ENCODE measurements around the gene ABCA7. TPM values are rescaled to one million over a fixed set of nuclear protein-coding genes. Genes with fewer than 3 reads are reported as not detected.

The ABCA7 gene, protein sequence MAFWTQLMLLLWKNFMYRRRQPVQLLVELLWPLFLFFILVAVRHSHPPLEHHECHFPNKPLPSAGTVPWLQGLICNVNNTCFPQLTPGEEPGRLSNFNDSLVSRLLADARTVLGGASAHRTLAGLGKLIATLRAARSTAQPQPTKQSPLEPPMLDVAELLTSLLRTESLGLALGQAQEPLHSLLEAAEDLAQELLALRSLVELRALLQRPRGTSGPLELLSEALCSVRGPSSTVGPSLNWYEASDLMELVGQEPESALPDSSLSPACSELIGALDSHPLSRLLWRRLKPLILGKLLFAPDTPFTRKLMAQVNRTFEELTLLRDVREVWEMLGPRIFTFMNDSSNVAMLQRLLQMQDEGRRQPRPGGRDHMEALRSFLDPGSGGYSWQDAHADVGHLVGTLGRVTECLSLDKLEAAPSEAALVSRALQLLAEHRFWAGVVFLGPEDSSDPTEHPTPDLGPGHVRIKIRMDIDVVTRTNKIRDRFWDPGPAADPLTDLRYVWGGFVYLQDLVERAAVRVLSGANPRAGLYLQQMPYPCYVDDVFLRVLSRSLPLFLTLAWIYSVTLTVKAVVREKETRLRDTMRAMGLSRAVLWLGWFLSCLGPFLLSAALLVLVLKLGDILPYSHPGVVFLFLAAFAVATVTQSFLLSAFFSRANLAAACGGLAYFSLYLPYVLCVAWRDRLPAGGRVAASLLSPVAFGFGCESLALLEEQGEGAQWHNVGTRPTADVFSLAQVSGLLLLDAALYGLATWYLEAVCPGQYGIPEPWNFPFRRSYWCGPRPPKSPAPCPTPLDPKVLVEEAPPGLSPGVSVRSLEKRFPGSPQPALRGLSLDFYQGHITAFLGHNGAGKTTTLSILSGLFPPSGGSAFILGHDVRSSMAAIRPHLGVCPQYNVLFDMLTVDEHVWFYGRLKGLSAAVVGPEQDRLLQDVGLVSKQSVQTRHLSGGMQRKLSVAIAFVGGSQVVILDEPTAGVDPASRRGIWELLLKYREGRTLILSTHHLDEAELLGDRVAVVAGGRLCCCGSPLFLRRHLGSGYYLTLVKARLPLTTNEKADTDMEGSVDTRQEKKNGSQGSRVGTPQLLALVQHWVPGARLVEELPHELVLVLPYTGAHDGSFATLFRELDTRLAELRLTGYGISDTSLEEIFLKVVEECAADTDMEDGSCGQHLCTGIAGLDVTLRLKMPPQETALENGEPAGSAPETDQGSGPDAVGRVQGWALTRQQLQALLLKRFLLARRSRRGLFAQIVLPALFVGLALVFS (N-terminal part only)
- 1 to 10 TPM; 2.8 to 6.1 (median 4.7) TPM for polyA plus RNA-seq (ENCODE audit: insufficient read depth in 1 of 5, insufficient read length in 5 of 5, low replicate concordance in 1 of 5)
- long read RNA-seq, donor 1, result 0 reads
- long read RNA-seq, donor 2, partial matches to known transcripts, result 5 of 10 reads
- long read RNA-seq, donor 2, other reads (novel, unspliced or antisense), result 5 of 10 reads
- long read RNA-seq, donor 3, result 0 reads
- long read RNA-seq, donor 4, result 0 reads
- long read RNA-seq, donor 5, result 0 reads
- long read RNA-seq, donor 6, partial matches to known transcripts, result 0 of 2 reads
- long read RNA-seq, donor 6, other reads (novel, unspliced or antisense), result 0 of 2 reads
- long read RNA-seq, donor 7, result 0 reads
- long read RNA-seq, donor 8, partial matches to known transcripts, result 6 of 11 reads
- long read RNA-seq, donor 8, other reads (novel, unspliced or antisense), result 5 of 11 reads

DNA sequence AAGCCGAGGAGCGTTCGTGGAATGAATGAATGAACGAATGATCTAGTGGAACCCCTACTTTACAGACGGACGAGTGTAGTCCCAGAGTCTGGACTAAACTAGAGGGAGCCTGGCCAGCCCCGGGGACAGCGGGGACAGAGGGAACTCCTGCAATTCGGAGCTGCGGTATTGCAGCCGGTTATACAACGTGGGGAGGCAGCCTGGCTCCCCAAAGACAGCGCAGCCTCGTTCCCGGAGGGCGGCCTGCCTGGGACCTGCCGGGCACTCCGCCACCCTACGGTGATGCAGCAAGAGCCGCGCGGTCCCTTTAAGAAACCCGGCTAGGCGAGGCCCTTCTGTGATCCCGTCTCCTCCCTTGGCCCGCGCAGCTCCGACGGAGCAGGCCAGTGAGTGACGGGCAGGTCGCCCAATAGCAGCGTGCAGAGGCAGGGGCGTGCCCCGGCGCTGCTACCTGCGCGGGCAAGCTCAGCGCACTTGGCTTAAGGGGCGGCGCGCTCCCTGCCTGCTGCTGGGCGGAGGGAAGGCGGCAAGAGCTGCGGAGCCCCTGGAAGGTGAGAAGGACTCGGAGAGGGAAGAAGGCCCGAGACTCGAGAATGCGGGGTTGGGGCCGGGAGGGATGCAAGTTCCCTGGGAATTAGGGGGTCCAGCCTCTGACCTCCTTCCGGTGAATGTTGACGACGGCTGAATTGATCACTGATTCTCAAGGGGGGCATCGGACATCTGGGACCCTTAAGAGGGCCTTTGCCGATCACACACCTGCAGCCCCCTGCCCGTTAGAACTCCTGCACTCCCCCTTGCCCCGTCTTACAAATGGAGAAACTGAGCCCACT lies at the start of gene ABCA7:
Gene ABCA7 (plus strand): TSS at position 462 of the 830 bp plus-strand sequence. CDS start 1,255 bp downstream, outside the sequence.
- DNase-seq, result peak; percentile 96

DNA sequence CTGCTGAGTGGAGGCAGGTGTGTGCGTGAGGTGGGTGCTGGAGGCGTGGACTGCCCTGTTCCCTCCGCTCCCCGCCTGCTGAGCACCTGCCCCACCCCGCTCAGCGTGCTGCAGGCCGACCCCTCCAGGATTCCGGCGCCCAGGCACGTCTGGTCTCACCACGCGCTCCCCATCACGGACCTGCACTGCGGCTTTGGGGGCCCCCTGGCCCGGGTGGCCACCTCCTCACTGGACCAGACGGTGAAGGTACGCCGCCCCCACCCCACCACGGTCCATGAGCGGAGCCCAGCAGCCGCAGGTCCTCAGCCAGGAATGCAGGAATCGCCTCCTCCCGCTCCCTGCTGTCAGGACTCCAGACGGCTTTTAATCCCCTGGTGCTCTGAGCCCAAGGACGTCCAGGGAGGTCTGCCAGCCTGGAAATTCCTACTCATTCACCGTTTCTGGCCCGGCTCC lies 49.8 kb upstream of the ABCA7 start:
- DNase-seq, result no peak

DNA sequence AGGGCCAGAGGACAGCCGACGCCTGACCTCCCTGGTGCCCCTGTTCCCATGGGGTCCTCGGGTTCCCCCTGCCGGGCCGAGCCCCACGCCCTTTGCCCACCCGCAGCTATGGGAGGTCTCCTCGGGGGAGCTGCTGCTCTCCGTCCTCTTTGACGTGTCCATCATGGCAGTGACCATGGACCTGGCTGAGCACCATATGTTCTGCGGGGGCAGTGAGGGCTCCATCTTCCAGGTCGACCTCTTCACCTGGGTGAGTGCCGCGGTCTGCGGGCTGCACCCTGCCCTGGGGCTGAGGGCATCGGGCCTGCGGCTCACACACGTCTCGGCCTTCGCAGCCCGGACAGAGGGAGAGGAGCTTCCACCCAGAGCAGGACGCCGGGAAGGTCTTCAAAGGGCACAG lies 49.2 kb upstream of the ABCA7 start:
- no peak for DNase-seq

DNA sequence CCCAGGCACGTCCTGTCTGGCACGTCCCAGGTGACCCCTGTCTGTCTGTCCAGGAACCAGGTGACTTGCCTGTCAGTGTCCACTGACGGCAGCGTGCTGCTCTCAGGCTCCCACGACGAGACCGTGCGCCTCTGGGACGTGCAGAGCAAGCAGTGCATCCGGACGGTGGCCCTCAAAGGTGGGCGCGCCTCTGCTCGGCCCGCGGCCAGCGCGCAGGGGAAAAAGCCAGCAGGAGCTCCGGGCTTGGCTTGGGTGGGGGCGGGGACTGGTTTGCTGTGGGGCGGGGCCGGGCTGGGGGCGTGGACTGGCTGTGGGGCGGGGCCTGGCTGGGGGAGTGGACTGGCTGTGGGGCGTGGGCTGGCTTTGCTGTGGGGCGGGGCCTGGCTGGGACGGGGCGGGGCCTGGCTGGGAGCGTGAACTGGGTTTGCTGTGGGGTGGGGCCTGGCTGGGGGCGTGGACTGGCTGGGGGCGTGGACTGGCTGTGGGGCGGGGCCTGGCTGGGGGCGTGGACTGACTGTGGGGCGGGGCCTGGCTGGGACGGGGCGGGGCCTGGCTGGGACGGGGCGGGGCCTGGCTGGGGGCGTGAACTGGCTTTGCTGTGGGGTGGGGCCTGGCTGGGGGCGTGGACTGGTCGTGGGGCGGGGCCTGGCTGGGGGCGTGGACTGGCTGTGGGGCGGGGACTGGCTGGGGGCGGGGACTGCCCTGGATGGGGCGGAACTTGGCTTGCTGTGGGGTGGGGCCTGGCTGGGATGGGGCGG lies 48.6 kb upstream of the ABCA7 start:
- DNase-seq, result no peak

DNA sequence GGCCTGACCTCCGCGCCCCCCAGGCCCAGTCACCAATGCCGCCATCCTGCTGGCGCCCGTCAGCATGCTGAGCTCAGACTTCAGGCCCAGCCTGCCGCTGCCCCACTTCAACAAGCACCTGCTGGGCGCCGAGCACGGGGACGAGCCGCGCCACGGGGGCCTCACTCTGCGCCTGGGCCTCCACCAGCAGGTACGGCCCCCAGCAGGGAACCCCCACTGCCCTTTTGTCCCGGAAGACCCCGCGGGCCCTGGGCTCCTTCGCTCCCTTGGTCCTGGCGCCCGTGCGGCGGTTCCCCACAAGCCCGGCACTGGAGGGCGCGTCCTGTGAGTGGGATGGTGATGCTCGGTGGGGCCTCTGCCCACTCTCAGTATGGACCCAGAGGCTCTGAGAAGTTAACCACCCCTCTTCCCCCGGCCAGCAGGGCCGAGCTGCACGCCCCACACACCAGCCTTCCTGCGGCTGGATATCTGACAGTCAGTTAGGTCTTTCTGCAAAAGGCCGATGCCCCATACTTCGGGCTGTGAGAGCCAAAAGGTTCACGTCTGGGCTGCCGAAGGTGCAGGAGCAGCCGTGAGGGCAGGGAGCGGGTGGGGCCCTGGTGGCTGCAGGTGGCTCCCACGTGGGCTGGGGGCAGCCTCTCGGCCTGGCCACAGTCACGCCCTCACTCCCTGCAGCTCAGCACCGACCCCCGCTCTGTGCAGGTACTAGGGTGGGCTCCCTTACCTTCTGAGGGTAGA lies 47.8 kb upstream of the ABCA7 start:
- DNase-seq, result no peak

DNA sequence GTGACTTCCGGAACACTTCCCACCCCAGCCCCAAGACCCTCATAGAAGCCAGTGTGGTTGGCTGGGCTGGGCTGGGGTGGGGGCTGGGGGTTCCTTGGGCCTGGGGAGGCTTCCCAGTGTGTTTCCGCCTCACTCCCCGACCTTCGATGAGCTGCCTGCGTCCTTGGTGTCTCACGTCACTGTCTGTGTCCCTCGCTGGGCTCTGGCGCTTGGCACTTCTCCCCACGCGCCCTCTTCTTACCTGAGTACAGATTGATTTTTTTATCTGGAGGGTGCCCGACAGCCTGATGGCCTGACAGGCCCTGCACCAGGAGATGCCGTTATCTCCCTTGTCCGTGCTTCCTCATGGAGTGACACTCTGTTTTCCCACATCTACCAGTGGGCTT lies 47.2 kb upstream of the ABCA7 start:
- DNase-seq, result no peak

DNA sequence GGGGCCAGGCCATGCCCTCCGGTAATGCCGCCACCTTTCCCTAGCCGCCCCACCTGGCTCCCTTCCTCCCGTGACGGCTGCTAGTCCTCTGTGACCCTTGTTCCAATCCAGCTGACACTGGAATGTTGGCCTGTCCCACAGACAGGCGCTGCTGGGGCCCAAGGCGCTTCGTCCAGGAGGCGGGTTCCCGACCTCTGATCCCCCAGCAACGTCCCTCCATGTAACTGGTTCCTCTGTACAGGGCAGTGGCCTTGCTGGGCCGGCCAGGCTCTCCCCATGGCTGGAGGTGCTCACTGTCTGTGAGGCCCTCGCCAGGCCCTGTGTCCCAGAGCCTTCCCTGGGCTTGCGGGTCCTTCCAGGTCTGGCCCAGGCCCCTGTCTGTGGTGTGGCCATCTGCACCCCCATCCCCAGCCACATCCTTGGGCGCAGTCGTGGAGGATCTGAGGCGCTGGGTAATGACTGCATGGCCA lies 46.5 kb upstream of the ABCA7 start:
- DNase-seq, result no peak

DNA sequence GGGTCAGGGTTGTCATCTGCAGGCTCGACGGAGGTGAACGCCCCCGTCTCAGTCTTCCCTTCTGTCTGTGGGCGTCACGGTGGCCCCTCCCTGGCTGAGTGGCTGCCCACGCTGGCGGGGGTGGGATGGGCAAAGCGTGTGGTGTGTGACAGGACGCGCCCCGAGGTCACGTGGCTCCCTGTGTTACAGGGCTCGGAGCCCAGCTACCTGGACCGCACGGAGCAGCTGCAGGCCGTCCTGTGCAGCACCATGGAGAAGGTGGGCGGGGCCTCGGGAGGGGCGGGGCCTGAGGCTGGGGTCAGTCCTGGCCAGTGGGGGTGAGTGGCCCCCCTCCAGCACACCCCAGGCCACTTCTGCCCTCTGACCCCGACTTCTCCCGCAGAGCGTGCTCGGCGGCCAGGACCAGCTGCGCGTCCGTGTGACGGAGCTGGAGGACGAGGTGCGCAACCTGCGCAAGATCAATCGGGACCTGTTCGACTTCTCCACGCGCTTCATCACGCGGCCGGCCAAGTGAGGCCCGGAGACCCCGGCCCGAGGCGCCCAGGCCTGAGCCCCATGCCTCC lies 46.0 kb upstream of the ABCA7 start:
- no peak for DNase-seq

DNA sequence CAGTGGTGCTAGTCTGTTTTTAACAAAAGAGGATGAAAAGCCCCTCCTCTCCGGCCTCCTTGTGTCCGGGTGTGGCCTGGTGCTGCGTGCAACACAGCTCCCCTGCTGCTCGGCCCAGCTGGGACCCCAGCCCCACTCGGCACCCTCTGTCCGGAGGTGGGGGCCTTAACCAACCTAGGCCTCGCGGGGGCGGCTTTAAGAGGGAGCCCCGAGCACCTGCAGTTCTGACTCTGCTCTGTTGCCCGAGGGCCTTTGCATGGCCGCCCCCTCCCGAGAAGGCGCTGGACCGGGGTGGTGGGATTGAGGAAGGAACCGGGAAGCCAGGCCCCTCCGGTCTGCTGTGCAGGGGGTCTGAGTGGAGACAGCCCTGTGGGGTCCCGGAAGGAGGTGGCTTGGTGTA lies 45.4 kb upstream of the ABCA7 start:
- no peak for DNase-seq

DNA sequence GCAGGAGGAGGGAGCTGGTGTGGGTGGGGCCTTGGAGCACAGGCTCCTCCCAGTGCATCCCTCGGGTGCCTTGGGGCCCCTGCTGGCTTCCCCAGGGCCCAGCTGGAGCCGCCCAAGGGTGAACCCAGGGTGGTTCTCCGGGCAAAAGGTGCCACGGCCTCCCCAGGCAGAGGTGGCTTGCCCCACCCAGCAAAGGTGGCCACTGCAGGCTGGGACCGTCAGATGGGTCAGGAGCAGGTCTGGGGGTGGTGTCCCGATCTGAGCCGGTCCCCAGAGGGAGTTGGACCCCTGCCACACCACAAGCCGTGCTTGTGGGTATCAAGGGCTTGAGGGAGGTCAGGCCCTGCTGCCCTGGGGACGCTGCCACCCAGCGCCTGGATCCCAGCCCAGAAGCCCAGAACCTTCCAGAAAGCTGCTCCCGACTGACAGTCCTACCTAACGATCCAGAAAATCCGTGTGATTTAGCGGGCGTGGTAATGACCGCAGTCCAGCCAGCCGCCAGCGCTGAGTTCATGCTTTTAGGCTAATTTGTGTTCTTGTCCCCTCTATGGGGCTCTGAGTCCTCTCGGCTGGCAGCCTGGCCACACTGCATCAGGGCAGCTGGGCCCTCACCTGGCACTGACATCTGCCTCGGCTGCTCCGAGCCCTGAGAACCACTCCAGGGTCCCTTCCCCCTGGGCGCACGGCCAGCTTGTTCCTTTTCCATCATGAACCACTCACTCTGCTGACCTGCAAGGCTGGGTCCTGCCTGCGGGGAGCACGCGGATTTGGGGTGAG lies 44.7 kb upstream of the ABCA7 start:
- DNase-seq, result no peak

DNA sequence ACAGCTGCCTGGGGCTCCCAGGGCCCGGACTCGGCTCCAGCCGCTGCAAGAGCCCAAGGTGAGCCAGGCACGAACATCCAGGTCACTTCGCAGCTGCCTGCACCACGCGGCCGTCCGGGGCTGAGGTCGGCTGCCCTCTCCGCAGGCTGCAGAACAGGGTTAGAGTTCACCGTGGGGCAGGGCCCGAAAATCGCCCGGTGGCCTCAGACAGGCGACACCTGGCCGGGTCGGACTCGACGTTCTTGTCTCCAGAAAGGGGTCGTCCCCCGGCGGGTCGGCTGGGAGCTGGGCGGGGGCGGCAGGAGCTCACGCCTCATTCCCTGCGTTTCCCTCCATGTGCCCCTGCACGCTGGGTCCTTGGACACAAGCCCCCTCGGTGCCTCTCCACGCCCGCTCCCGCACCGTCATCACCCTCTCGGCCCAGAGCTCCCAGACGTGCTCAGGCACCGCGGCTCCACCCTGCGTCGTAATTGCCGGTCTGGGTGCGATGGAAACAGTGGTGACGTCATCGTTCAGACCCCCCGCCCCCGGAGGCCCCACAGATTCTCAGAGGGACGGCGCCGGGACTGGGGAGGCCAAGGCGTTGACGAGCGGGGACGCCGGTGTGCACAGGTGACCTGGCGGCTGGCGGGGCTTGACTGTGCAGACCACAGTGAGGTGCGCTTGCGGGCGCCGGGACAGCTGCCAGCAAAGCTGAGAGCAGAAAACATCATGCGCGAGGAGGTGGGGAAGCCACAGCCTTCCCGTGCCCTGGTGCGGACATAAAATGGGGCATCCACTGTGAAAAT lies 43.7 kb upstream of the ABCA7 start:
- no peak for DNase-seq

DNA sequence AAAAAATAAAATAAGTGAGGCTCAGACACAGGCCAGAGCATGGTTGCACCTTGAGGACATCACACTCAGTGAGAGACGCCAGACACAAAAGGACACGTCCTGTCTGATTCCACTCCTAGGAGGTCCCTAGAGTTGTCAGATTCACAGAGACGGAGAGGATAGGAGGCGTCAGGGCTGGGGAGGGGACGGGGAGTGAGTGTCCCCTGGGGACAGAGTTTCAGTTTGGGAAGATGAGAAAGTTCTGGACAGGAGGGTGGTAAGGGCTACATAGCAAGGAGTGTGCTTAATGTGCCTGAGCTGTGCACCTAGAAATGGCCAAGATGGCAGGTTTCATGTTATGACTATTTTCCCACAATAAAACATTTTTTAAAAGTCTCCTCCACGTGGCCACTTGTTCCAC lies 41.8 kb upstream of the ABCA7 start:
- no peak for DNase-seq

DNA sequence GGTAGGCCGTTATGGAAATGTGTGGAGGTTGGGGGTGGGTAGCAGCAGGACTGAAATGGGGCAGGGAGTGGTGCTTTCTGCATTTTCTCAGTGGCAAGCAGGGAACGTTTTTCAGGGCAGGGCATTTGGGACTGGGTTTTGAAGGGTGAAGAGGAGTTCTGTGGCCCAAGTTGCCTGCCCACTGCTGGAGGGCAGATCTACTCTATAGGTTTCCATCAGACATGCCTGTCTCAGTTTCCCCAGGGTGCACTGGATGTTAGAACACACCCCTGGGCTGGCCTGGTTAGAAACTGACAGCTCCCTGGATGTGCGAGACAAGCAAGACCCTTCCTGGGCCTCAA lies 40.6 kb upstream of the ABCA7 start:
- no peak for DNase-seq

DNA sequence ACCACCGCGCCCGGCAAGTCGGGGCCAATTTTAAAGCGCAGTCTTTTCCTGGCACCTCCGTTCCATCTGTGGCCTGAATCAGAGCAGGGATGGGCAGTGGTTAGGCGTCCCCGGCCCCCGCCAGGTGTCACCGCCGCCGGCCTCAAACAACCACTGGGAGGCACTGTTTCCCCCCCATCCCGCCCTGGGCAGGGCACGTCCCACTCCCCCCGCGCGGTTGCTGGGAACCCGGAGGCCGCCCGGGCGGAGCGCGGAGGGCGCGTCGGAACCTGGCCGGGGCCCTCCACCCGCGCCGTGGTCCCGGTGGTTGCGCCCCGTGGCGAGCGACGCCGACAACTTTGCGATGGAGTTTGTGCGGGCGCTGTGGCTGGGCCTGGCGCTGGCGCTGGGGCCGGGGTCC lies 39.8 kb upstream of the ABCA7 start, which contains the start of gene GRIN3B:
Gene GRIN3B (plus strand): TSS at position 325 of the 400 bp plus-strand sequence. CDS start 19 bp downstream, at position 344.
- no peak for DNase-seq

DNA sequence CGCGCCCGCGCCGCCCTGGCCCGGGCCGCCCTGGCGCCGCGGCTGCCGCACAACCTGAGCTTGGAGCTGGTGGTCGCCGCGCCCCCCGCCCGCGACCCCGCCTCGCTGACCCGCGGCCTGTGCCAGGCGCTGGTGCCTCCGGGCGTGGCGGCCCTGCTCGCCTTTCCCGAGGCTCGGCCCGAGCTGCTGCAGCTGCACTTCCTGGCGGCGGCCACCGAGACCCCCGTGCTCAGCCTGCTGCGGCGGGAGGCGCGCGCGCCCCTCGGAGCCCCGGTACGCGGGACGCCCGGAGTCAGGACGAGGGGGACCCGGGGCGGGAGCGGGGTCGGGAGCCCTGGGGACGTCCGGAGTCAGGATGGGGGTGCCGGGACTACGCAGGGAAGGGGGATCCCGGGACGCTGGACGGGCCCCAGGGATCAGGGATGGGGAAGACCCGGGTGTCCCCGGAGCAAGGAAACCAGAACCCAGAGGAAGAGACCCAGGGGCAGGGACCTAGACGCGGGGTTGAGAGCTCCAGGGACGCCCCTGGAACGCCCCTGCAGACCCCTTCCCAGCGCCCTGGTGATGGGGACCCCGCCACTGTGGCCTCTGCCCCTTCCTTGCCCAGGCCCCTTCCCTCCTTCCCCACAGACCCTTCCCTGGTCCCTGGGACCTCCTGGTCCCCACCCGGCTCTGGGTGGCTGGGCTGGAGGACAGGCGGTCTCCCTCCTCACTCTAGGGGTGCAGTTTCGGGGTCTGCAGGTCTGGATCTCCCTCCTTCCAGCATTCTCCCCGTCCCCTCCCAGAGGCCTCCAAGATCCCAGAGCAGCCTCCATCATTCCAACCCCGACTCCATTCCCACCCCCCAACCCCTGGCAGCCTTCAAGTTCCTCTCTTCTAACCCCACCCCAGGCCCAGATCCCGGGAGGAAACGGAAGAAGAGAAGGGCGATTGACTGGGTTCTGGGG lies 39.0 kb upstream of the ABCA7 start:
- DNase-seq, result no peak
